KOPT-K1 (cell line): ENCODE measurements around the gene PRKCQ.
"Not testable (repeated sequence)": the region's sequence is repeated elsewhere in the genome, so short reads cannot be mapped to it uniquely, and the experiment has no call there.

ENCODE experiments used
- H3K27ac ChIP-seq: fragments of 200-600 bp; sonication (generic); 2 replicates; pipeline ENCODE4 v1.5.1; 2016; ENCODE audit warnings: antibody characterized with exemption, mild to moderate bottlenecking, low read depth, low read length; ENCODE audit not compliant: poor library complexity, severe bottlenecking
- H3K36me3 ChIP-seq: fragments of 200-600 bp; sonication (generic); 2 replicates; pipeline ENCODE4 v1.5.1; 2017; ENCODE audit warnings: antibody characterized with exemption, mild to moderate bottlenecking, low read length, moderate library complexity; ENCODE audit not compliant: insufficient read depth
- H3K9me3 ChIP-seq: fragments of 200-600 bp; sonication (generic); 2 replicates; pipeline ENCODE4 v1.5.1; 2017; ENCODE audit warnings: antibody characterized with exemption, low read length, mild to moderate bottlenecking; ENCODE audit not compliant: insufficient read depth, poor library complexity, severe bottlenecking

The PRKCQ gene

DNA sequence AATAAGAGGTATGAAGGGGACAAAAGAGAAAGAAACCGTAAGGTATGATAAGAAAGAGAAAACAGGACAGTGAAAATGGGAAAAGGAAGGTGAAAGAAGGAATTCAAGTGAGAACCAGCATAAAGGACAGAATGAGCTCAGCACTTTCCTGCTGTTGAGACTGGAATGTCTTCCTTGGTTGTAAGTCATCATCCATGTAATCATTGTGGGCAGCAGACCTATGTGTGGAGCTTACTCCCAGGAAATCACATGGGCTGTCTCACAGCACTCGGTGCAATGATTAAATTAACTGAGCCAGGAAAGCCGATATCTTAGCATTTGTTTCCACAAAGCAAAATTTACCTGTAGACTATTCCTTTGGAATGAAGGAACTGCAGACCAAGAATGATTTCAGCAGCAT lies 118.1 kb downstream of the PRKCQ start:
- Histone ChIP-seq H3K9me3 (peaks cover 23% of the 10 kb centered on the region), H3K36me3 (peaks cover 100% of the 10 kb centered on the region), H3K27ac (no peak overlapping the region)

DNA sequence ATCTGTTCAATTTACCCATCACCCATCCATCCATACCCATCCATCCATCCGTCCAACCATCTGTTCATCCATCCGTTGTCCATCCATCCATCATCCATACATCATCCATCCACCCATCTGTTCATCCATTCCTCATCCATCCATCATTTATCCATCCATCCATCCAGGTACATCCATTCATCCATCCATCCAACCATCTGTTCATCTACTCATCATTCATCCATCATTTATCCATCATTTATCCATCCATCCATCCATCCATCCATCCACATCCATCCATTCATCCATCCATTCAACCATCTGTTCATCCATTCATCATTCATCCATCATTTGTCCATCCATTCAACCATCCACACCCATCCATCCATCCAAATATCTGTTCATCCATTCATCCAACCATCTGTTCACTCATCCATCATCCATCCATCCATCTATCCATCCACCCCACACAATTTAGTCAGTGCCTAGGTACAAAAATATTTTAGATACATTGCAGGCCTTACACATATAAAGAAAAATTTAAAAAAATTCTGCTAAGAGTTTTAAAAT lies 119.1 kb downstream of the PRKCQ start:
- Histone ChIP-seq H3K36me3 (peaks cover 100% of the 10 kb centered on the region), H3K9me3 (peaks cover 23% of the 10 kb centered on the region)

DNA sequence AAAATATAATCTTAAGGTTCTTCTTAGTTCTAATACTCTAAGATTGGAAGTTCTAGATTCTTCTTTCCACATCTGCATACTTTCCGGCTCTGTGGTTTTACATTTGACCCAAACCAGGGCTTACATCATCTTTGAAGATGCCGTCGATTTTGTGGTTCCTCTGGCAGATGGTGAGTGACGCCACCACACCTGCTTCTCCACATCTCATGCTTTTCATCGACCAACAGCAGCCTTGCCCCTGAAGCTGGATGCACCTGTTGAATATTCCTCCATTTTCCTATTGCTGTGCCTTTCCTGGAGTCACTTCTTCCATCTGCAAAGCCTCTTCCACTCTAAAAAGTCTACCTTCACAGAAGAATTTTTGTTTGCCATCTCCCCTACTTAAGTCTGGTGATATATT lies 121.3 kb downstream of the PRKCQ start:
- H3K36me3 ChIP-seq, result peaks cover 99% of the 10 kb centered on the region
- H3K9me3 ChIP-seq, result peaks cover 23% of the 10 kb centered on the region

More for the DNA sequence above, 119.1 kb downstream of the PRKCQ start:
- H3K27ac ChIP-seq, result no peak overlapping the region

DNA sequence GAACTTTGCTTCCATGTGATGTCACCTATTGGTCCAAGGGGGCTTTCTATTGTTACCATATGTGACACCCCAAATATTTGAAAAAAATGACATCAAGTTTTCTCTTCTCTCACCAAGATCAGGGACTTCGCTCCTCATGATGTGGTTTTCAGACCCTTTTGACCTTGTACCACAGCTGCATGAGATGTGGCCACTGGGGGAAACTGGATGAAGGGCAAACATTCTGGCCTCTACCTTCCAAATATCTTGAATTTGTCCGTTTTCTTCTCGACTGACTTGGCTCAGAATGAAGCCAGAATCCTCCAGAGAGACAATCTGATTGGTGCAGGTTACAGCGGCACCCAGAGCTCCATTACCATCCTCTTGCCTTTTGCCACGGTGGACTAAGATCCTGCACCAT lies 122.7 kb downstream of the PRKCQ start:
- peaks cover 84% of the 10 kb centered on the region for H3K36me3 ChIP-seq
- no peak overlapping the region for H3K27ac ChIP-seq
- H3K9me3 ChIP-seq, result peaks cover 23% of the 10 kb centered on the region

More for the DNA sequence above, 121.3 kb downstream of the PRKCQ start:
- peak overlapping the region; percentile 6 for H3K27ac ChIP-seq

DNA sequence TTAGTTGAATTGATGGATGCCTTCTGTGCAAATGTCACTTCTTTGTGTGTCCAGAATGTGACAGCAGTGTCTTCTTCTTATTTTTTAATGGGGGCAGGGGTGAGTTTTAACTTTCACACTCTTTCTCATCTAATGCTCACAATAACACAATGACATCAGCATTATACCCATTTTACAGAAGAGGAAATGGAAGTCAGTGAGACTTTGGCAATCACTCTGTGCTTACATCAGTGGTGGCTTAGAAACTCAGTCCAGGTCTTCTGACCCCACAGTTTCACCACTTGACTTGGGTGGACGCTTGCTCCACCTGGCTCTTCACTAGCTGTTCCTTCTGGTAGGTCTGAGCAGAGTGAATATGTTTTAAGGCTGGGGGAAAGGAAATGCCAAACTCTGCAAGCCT lies 124.0 kb downstream of the PRKCQ start:
- no peak overlapping the region for H3K27ac ChIP-seq
- peaks cover 71% of the 10 kb centered on the region for H3K36me3 ChIP-seq
- peaks cover 23% of the 10 kb centered on the region for H3K9me3 ChIP-seq

DNA sequence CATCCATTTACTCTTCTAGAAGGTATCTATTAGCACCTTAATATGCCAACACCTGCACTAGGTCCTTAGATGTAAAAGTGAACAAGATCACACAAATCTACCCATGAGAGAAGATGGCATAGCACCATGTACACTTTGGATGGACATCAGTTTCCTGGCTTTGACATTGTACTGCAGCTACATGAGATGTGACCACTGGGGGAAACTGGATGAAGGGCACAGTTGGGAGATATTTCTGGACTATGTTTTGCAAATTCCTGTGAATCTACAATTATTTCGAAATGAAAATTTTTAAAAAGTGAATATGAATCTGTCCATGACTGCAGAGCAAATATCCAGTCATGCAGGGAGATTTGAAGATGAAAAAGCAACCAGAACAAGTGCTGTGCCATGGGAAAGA lies 124.5 kb downstream of the PRKCQ start:
- no peak overlapping the region for H3K27ac ChIP-seq
- peaks cover 67% of the 10 kb centered on the region for H3K36me3 ChIP-seq
- H3K9me3 ChIP-seq, result peaks cover 19% of the 10 kb centered on the region

DNA sequence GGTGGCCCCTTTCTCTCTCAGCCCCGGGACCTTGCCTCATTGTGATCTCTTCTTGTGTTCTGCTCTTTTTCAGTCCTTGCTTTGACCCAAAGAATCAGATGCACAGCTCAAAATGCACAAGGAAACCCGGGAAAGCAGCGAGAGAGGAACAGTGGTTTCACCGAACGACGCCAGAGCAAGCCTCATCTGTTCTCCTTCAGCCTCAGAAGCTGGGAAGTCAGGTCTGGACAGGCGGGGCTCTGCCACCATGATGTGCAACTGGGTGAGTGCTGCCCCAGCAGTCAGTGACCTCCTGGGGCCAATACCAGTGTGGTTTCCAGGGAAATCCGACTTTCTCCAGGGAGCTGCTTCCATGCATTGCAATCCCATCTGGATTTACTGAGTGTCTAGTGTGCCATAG lies 133.4 kb downstream of the PRKCQ start:
- Histone ChIP-seq H3K9me3 (no peaks in the 10 kb centered on the region), H3K36me3 (peaks cover 54% of the 10 kb centered on the region), H3K27ac (peak overlapping the region; percentile 38)

DNA sequence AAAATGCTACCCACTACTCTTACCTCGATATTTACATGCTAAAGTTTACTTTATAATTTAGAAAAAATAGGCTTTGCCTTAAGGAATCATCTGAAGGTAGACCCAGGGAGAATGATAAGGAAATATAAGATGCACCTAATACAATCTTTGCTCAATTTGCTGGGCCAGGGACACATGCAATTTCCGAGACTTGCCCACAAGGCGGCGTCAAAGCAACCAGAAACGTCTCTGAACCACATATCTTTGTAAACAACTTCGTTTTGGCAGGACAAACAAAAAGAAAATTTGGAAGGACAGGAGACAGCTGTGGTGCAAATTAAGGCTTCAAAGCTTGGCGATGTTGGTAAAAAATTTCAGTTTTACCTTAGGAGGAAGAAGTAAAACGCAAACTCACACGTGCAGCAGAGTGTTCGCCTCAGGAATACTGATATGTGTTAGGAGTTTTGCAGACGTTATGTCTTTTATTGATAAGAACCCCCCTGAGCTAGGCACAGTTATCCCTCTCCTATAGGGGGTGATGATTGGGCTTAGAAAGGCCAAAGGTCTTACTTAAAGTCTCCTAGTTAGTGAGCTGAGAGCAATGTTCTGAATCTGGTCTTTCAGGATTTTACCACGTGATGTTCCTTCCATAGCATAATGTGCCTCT lies 134.3 kb downstream of the PRKCQ start:
- Histone ChIP-seq H3K36me3 (peaks cover 64% of the 10 kb centered on the region), H3K27ac (peak overlapping the region; percentile 55)

DNA sequence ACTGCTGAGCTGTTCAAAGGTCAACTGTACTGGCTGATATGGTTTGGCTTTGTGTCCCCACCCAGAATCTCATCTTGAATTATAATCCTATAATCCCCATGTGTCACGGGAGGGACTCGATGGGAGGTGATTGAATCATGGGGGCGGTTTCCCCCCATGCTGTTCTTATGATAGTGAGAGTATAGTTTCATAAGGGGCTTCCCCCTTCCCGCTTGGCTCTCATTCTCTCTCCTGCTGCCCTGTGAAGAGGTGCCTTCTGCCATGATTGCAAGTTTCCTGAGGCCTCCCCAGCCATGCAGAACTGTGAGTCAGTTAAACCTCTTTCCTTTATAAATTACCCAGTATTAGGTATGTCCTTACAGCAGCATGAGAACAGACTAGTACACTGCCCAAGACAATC lies 140.2 kb downstream of the PRKCQ start:
- H3K27ac ChIP-seq, H3K9me3 ChIP-seq: not testable (repeated sequence)
- H3K36me3 ChIP-seq, result peaks cover 89% of the 10 kb centered on the region

More for the DNA sequence above, 134.3 kb downstream of the PRKCQ start:
- H3K9me3 ChIP-seq, result no peaks in the 10 kb centered on the region

DNA sequence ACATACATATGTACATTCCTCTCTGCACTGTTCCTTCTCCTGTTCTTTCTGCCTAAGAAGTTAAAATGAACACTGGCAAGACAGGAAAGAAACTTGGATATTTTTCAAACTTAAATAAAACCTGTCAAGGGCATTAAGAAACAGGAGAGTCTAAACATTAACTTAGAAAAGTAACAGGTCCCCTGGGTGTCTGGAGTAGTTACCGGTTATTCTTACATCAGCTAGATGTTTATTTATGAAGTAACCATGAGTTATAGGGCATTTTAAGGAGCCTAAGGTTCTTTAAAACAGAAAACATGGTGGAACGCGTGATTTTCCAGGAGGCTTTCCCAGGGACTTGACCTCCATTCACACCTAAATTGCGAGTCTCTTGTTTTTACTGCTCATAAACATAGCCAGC lies 148.2 kb downstream of the PRKCQ start:
- Histone ChIP-seq H3K36me3 (peaks cover 93% of the 10 kb centered on the region), H3K27ac (no peak overlapping the region), H3K9me3 (no peaks in the 10 kb centered on the region)

DNA sequence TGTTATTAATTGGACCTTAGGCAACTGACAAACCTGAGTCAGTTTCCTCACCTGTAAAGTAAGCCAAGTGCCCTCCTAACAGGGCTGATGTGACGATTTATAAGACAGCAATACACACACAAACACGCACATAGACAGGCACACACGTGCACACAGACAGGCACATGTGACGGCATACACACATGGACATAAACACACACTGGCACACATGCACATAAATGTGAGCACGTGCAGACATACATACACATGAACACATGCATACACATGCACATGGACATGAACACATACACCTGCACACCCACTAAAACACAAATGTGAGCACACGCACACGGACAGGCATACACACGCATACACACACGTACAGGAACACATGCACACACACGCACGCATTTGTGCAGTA lies 148.9 kb downstream of the PRKCQ start:
- Histone ChIP-seq H3K9me3 (no peaks in the 10 kb centered on the region), H3K27ac (no peak overlapping the region), H3K36me3 (peaks cover 91% of the 10 kb centered on the region)

DNA sequence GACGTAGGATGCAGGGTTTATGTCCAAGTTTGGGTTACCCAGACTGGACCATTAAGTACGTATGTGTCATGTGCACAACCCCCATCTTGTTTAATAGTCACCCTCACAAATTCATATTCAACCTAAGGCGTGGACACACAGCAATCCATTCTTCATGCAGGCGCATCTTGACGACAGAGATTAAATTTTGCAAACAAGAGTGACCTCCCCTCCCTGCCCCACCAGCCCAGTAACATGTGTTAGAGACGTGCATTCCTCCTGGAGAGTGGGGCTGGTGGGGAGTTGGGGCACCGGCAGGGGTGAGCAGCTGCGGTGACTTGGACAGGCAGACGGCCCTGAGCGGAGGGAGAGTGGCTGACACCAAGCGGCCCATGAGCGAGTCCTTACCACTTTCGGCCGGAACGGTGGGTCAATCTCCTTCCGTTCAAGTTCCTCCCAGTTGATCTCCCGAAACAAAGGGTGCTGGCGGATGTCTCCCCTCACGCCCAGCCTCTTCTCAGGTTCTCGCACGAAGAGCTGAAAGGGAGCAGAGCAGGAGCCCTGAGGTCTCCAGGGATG lies 149.6 kb downstream of the PRKCQ start:
- Histone ChIP-seq H3K36me3 (peaks cover 93% of the 10 kb centered on the region), H3K27ac (no peak overlapping the region), H3K9me3 (no peaks in the 10 kb centered on the region)

DNA sequence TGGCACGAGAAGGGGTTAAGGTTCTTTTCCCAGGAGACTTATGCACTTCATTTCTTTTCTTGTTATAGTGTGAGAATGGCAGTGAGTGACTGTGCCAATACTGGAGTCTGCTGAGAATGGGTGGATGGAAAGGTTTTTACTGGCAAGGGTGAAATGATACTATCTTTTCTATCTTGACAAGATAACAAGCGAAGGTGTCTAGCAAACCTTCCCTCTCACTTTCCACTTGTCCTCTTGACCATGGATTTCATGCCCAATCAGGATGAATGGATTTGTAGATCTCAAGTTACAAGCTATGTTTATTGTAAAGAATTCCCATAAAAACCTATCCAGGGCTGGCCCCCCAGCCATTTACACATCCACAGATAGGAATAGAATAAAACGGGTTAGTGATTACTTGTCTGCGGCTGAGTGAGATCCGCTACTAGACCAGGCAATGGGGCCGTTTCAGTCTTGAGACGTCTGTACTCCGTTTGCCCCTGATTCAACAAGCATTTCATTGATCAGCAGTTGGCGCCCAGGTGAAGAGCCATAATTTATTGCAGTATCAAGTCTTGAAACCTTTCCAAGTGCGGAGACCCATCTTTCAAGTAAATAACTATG lies 152.6 kb downstream of the PRKCQ start:
- H3K9me3 ChIP-seq, result no peaks in the 10 kb centered on the region
- peaks cover 71% of the 10 kb centered on the region for H3K36me3 ChIP-seq
- H3K27ac ChIP-seq, result no peak overlapping the region

DNA sequence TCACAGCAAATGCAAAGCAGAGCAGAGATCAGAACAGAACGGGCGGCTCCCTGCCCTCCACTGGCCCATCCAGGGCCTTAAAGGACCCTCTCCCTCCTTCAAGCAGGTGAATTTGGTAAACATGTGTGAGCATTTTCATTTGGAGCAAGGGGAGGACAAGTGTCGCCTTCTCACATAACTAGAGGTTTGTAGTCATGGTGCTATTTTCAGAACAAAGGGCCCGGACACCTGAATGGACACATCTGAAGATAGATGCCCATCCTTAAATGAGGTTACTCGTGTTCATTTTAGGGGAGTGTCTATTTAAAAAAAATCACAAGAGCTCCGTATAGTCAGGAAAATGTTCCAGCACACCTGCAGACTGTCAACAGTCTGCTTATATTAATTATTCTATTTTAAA lies 153.8 kb downstream of the PRKCQ start:
- Histone ChIP-seq H3K27ac (no peak overlapping the region), H3K9me3 (no peaks in the 10 kb centered on the region), H3K36me3 (peaks cover 61% of the 10 kb centered on the region)

DNA sequence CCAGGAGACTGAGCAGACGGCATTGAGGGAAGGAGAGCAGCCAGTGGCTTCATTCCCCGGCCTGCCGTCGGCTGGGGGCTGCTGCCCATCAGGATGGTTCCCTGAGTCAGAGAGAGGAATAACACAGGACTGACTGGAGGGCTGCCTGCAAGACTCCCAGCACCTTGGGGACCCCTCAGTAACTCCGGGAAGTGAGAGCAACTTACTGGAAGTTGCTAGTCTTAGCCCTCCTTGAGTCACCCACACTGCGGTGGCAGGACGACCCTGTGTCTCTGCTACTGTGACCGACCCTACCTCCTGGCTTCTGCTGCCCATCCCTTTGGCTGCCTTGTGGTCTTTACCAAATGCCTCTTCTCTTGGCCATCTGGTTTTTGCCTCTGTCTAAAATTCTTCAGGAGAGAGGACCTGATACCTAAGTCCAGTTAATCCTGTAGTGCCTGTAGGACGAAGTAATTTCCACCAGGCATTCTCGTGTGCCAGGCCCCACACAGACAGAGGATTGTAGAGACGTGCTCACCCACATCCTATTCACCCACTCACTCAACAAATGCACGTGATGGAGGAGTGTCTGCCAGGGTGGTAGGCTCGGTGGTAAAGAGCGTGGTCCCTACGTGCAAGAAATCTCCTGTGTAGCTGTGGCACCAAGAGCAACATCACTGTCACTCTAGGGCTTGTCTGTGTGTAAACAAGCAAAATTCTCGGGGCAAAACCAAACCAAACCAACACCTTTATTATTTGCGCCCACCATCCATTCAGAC lies 156.5 kb downstream of the PRKCQ start:
- no peak overlapping the region for H3K27ac ChIP-seq

More for the DNA sequence above, 156.5 kb downstream of the PRKCQ start:
- Histone ChIP-seq H3K36me3 (peaks cover 36% of the 10 kb centered on the region), H3K9me3 (no peaks in the 10 kb centered on the region)
